Measurements from ENCODE around the gene PLA2G2C. TPM values are rescaled to one million over a fixed set of nuclear protein-coding genes. Genes with fewer than 3 reads are reported as not detected.

Gene PLA2G2C
- total and polyA plus RNA-seq, 2 of the 8 experiments (the other 6 are each of a cell fraction or from before 2014, with no cell fraction given), result not detected

DNA sequence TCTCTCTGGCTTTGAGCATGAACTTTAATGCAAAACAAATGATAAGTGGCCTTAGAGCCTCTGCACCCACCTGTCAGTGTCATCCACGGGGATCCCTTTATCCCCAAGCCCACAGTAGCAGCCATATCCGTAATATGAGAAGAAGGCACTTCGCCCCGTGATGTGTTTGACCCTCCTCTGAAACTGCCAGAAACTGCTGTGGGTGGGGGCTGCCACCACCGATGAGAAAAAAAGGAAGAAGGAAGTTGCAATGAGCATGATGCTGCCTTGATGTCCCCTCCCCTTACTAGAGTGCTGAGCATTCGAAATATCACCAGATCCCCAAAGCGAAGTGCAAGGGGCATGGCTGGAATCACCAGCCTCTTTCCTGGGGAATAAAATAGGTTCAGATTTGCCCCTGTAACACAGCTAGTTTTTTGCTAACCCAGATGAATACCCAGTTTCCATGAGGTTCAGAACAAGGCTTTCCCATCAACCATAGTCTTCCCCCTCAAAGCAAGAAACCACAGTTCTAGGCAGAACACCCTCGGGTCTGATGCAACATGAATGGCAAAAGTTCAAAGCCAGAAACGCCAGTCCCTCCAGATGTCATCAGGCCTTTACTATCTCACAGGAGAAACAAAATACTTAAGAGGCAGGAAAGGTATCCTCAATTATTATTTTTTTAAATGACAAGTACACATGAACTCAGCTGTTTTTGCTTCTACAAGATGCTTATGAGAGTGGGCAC is 11.2 kb downstream of the PLA2G2C start:
- POLR2A ChIA-PET (ENCODE audit: partially characterized antibody), result no interaction called here

More for the DNA sequence above, 11.2 kb downstream of the PLA2G2C start:
- Histone ChIP-seq H3K27me3 (replicated peaks in 1 of 4; ENCODE audit: control insufficient read depth in 3 of 4, extremely low read depth in 1 of 4, insufficient read depth in 3 of 4, low read length in 3 of 4) (peaks cover 0 to 4% (median under 1%) of the 10 kb centered on the region in 4 experiments; a peak in 1 of 7 replicates), H3K56ac (replicated peaks; ENCODE audit: insufficient read length, low read depth, low read length) (no peak overlapping the region), H3K4me3 (ENCODE audit: extremely low read depth in 1 of 4, insufficient read depth in 2 of 4, low read depth in 3 of 4, low read length in 4 of 4) (no peak overlapping the region), H4K5ac (ENCODE audit: insufficient read length, low read depth, low read length) (no peak overlapping the region), H4K91ac (replicated peaks; ENCODE audit: insufficient read length, low read length) (no peak overlapping the region), H3K4me2 (ENCODE audit: insufficient read depth in 1 of 2, low read depth in 2 of 2, low read length in 2 of 2) (no peak overlapping the region), H3K79me2 (ENCODE audit: control insufficient read depth in 1 of 2, insufficient read depth in 2 of 2, low read length in 2 of 2) (no peaks in the 10 kb centered on the region; a peak in 1 of 4 replicates), H2AK5ac (ENCODE audit: low read depth, low read length) (no peak overlapping the region), H4K20me1 (replicated peaks in 1 of 2; ENCODE audit: control insufficient read depth in 1 of 2, insufficient read depth in 2 of 2, low read length in 2 of 2) (no peaks in the 10 kb centered on the region), H3K23me2 (ENCODE audit: low read depth, low read length) (no peaks in the 10 kb centered on the region), H2BK5ac (ENCODE audit: low read depth, low read length) (no peak overlapping the region), H3K27ac (ENCODE audit: low read depth, low read length) (no peak overlapping the region), H3K9ac (replicated peaks in 1 of 4; ENCODE audit: extremely low read depth in 1 of 4, low read depth in 3 of 4, low read length in 3 of 4) (no peak overlapping the region), H2BK15ac (ENCODE audit: low read length) (no peak overlapping the region), H3K4ac (replicated peaks; ENCODE audit: insufficient read length, low read depth, low read length) (no peak overlapping the region), H3K4me1 (replicated peaks in 1 of 4; ENCODE audit: control insufficient read depth in 3 of 4, insufficient read depth in 4 of 4, low read length in 3 of 4) (no peaks in the 10 kb centered on the region; a peak in 2 of 7 replicates), H2BK12ac (ENCODE audit: low read depth, low read length) (no peak overlapping the region), H2BK120ac (replicated peaks; ENCODE audit: low read depth, low read length) (no peak overlapping the region), H3K79me1 (ENCODE audit: low read depth, low read length) (0 out of 2 replicates have a peak, but pooled peaks cover 3% of the 10 kb centered on the region), H3K14ac (ENCODE audit: insufficient read length) (no peak overlapping the region), H3K36me3 (ENCODE audit: control insufficient read depth in 2 of 4, insufficient read depth in 4 of 4, low read length in 3 of 4) (no peaks in the 10 kb centered on the region), H2BK20ac (ENCODE audit: low read length) (no peak overlapping the region), H2AFZ (ENCODE audit: low read length) (0 out of 2 replicates have a peak overlapping the region, but pooled peaks have one; percentile 53), H4K8ac (ENCODE audit: extremely low read depth, insufficient read depth, low read length) (no peak overlapping the region), H3K9me3 (ENCODE audit: insufficient read depth in 2 of 2, low read depth in 1 of 2, low read length in 1 of 2) (peaks cover 0 to 4% of the 10 kb centered on the region in 2 experiments; a peak in 1 of 4 replicates), H3K23ac (ENCODE audit: insufficient read length) (no peak overlapping the region), H3K18ac (ENCODE audit: extremely low read depth, low read length) (no peak overlapping the region)
- 85% methylated on average over 9 of the region's 9 CpGs; no CpG with 5 or more reads in 1 of the 2 experiments for WGBS, 2 experiments (ENCODE audit: extremely low coverage in 1 of 2, insufficient coverage in 1 of 2, insufficient read length in 1 of 2, insufficient replicate concordance in 2 of 2, low coverage in 1 of 2, low lambda C conversion rate in 2 of 2, missing lambda C conversion rate in 1 of 2)
- DNase-seq (ENCODE audit: low read depth in 1 of 2, low spot score in 2 of 2) (no peak), FAIRE-seq (no peak)
- no peak for TF ChIP-seq ATF2 (IDR thresholded peaks at IDR 0.05; ENCODE audit: low read length)
- CTCF ChIA-PET (ENCODE audit: partially characterized antibody), result interaction anchor here (0.8 to 2.6 kb wide), 4 partner anchors 10 to 60 kb away, joined by 3 to 14 read pairs (median 8); no protein-coding TSS in a partner anchor

All from H1 (cell line).